NK-92 (cell line): ENCODE data around the gene MYH16.
"Not testable (repeated sequence)": the region's sequence is repeated elsewhere in the genome, so short reads cannot be mapped to it uniquely, and the experiment has no call there.

ENCODE experiments used
- DNase-seq: peaks from one replicate; lab custom pipeline; 2025; ENCODE audit not compliant: unreplicated experiment; lab: John Stamatoyannopoulos, UW

MYH16 gene

GRCh38 chr7:99350641-99351040, 78.0 kb downstream of the MYH16 start:
- DNase-seq, result not testable (repeated sequence)

DNA sequence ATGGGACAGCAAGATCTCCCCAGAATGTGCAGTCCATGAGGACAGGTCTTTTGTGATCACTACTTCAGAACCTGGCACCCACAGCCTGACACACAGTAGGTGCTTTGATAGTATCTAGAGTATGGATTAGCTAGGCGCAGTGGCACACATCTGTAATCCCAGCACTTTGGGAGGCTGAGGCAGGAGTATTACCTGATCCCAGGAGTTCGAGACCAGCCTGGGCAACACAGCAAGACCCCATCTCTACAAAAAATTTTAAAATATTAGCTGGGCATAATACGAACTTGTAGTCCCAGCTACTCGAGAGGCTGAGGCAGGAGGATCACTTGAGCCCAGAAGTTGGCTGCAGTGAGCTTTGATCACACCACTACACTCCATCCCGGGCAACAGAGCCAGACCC, 79.6 kb downstream of the MYH16 start:
- no peak for DNase-seq

DNA sequence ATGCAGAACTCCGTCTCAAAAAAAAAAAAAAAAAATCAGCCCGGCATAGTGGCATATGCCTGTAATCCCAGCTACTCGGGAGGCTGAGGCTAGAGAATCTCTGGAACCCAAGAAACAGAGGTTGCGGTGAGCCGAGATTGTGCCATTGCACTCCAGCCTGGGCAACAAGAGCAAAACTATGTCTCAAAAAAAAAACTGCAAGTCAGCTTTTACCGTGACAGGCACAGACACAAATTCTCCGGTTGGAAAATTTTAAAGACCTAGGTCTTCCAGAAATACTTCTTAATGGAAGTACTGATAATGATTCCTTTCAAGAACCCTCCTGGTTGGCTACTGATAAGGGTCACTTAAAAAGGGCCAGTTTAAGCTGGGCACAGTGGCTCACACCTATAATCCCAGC, 82.5 kb downstream of the MYH16 start:
- DNase-seq, result no peak

DNA sequence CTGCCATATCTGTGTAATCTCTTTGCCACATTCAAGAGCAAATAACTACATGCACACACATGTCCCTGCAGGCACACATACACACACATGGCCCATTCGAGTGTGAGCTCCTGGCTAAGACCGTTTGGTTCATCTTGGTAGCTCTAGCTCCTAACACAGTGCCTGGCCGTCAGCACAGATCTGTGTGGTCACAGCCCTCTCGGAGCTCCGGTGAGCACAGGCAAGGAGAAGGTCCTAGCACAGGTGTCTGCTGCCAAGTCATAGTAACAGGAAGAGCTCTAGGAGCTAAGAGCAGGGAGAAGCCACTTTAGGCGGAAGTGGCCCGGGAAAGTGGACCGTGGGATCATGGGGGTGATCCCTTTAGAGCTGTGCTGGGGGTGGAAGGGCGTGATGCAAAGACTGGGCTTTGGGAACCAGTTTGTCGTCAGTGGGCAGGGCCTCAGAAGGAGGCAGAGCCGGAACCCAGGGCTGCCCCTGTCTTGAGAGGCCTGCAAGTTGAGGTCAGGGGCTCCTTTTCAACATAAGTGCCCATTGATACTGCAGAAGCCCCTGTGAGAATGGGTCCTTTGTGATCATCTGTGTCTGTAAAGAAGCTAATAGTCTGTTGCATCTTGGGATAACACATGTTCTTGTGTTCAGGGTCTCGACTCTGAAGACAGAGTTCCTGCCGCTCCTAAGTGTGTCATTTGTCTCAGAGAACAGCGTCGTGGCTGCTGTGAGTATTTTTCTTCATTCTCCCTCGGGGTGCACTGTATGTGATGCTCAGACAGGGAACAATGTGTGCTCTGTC, 85.3 kb downstream of the MYH16 start:
- no peak for DNase-seq

- DNase-seq, result not testable (repeated sequence)
These were observed 85.9 kb downstream of the MYH16 start for GRCh38 chr7:99358521-99358920.

- no peak for DNase-seq
These were observed 87.0 kb downstream of the MYH16 start for GRCh38 chr7:99359465-99360154.
